B cell (primary cell): Measurements from ENCODE around the gene ADAMTS8.

Experiments used
- CTCF ChIP-seq: fragments of 200-600 bp; IDR thresholded peaks from one replicate; pipeline ENCODE4 v1.8.0; 2022; ENCODE audit warnings: antibody characterized with exemption, mild to moderate bottlenecking
- EZH2 ChIP-seq: IDR thresholded peaks from 2 replicates; pipeline ENCODE4 v1.6.1; 2012; ENCODE audit warnings: borderline replicate concordance, low read depth, mild to moderate bottlenecking, moderate library complexity, low read length; ENCODE audit not compliant: insufficient read depth, poor library complexity, severe bottlenecking

DNA sequence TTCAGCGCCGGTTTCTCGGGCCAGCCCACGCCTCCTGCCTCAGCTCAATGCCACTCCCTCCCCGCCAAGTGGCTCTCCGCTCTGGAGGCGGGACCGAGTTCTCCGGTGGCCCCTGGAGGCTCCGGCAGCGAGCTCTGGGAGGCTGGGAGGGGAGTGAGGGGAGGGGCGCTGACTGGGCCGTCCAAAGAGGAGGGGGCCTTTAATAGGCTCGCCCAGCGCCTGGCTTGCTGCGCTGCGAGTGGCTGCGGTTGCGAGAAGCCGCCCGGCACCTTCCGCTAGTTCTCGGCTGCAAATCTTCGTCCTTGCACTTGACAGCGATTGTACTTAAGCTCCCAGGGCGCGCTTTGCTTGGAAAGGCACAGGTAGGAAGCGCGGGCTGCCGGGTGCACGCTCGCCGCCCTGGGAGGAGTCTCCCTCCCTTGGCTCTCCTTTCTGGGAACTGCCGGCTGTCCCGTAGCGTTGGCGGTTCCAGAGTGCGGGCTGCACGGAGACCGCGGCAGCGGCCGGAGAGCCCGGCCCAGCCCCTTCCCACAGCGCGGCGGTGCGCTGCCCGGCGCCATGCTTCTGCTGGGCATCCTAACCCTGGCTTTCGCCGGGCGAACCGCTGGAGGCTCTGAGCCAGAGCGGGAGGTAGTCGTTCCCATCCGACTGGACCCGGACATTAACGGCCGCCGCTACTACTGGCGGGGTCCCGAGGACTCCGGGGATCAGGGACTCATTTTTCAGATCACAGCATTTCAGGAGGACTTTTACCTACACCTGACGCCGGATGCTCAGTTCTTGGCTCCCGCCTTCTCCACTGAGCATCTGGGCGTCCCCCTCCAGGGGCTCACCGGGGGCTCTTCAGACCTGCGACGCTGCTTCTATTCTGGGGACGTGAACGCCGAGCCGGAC is 20.3 kb upstream of the ADAMTS8 start, which contains the start of gene ADAMTS15:
- no peak for TF ChIP-seq CTCF
- no peak for TF ChIP-seq EZH2
